Left kidney (tissue), 2 donors: ENCODE results near the gene CASZ1. TPM values are rescaled to one million over a fixed set of nuclear protein-coding genes. Genes with fewer than 3 reads are reported as not detected.

Experiments used
- DNase-seq: peaks from one replicate; pipeline ENCODE4 v3.0.0-alpha.2; 2013
- polyA plus RNA-seq: library from polyadenylated mRNA; unstranded; fragments of 120-200 nt; gene quantifications from one replicate; pipeline ENCODE4 v1.2.1, GENCODE V29; 2013; ENCODE audit not compliant: insufficient read length

CASZ1 gene
- polyA plus RNA-seq, 1 donor: 18.0 TPM

DNA sequence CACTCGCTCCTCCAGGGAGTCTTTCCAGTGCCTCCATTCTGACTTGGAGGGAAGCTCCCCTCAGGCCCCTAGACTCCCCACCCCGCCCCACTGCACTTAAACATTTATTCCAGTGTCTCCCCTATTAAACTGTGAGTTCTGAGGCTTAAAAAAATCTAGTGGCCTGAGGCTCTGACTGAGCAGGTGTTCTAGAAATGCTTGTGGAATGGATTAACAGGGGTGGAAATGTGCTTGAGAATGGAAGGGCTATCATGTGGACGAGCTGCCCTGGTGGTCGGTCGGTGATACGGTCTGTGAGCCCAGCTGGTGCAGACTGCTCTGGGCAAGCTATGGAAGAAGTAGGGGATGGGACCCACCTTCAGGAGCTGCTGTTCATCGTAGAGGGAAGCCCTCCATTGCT is 191.5 kb downstream of the CASZ1 start:
- no peak for DNase-seq

DNA sequence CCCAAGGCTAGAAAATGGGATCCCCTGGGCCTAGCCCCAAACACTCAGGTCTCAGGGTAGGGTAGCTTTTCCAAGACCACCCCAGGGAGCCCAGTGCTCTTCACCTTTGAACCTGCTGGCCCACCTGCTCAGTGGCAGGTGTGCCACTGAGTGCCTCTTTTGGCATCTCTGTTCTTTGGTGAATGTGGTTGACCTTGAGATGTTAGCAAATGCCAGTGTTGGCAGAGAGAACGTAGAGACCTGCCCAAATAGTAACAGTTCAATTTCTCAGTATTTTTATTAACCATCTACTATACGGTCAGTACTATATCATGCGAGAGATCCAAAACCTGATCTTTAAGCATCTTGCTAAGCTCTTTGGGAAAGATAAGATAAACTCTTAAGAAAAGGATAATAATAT is 193.5 kb downstream of the CASZ1 start:
- DNase-seq: no peak

DNA sequence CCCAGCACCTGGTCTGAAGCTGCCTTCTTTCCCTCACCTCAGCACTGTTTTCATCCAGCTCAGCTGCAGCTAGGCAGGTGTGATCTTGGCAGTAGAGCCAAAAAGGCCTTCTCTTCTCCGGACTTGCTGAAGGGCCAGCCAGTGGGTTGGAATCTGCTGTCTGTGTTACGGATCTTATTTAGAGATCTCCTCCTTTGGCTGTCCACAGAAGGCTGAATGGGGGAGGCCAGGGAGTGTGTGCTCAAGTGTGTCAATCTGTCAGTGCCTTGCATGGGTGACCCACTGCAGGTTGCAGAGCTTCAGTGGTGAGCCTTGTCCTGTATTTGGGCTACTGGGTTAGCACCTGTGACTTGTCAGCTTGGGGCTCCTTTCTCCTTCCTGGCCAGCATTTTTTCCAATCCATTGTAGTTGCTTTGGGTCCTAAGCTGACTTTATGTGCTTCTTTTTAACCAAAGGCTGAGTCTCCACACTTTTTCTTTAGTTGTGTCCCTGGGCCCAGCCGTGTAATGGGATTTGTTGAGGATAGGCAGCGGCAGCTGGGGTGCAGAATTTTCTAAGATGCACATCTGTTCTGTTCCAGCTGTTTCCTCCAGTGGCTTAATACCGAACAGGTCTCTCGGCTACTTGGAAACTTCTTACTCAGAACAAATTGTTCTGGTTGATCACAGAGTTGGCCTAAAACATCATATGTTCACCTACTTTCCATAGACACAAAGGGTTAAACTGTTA is 194.9 kb downstream of the CASZ1 start:
- no peak for DNase-seq

DNA sequence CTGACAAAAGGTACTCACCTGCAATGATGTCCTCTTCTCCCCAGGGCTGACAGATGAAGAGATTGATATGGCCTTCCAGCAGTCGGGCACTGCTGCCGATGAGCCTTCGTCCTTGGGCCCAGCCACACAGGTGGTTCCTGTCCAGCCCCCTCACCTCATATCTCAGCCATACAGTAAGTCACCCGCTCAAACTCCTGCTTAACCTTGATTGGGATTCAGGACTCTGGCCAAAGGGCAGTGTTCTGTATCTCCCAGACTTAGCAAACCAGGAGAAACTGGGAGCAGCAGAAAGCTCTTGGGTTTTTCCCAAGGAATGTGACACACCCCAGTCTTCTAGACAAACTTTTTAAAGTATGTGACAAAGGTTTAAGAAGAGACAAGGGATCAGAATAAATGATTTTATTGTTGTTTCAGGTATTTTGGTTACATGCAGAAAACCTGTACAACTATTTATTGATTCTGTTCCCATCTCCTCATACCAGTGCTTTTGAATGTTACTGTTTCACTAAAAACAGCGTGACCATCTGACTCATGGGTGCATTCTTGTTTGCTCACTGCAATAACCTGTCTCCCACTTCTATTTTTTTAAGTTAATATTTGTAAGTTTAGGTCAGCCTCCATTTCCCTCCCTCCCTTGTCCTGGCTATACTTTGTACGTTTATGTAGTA is 197.1 kb downstream of the CASZ1 start:
- DNase-seq: no peak

DNA sequence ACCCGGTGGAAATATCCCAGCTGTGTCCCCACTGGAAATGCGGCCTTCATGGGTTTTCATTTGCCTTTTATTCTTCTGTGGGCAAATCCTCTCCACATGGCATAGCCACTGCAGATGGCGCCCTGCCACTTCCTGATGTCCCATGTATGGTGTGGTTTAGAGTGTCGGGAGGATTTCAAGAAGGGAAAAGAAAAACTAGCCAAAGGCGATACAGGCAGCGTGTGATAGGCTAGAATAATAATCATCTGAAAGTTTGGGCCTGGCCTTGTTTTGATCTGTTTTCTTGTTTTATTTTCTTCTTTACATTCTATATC is 198.1 kb downstream of the CASZ1 start:
- no peak for DNase-seq

DNA sequence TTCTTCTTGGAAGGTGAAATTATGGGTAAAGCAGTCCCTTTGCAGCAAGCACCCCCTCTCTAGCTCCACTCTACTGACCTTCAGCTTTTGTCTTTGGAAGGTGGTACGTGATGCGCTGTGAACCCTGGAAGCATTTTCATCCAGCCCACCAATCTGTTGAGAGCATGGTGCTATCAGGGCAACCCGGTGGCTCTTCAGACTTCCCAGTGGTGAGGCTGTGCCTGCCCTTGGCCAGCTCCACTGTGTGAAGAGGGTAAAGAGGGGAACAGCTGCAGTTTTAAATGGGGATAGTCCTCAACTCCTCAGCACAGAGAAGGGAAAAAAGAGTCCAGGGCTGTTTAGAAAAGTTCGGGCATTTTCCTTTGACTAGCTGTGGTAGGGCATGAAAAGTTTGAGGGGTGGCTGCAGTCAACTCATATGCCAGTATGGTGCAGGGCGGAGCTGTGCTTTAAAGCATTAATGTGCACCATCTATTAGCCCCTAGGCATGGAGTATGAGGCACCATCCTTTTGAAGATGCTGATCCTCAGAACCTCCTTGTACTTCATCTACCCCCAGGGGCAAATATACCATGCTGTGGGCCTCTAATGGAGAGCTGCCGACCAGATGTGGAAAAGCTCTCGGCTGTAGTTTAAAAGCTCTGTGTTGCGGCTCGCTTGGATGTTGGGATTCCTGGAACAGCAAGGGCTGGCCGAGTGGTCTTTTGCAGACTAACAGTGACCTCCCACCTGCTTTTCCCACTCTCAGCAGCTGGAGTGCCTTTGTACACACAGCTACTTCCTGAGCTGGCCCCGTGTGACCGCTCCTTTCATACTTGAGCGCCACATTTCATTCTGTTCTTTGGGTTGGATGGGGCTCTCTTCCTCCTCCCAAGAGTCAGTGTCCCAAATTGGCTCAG is 198.7 kb downstream of the CASZ1 start:
- DNase-seq: no peak

DNA sequence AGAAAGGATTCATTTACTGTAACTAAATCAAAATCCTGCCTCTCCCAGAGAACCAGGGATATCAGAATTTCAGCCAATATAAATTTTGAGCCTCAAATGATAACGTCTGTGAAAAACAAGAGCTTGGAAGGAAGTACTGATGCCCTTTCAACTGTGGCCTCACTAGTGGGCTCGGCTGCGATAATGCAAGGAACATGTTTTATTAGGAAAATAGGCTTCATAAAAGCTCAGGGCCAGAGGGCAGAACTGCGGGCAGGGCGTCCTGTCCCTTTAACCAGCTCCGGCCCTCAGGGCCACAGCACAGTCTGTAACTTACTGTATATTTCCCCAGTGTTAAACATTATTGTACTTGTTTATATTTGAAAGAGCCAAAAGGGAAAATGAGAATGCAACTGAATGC is 199.7 kb downstream of the CASZ1 start:
- no peak for DNase-seq

DNA sequence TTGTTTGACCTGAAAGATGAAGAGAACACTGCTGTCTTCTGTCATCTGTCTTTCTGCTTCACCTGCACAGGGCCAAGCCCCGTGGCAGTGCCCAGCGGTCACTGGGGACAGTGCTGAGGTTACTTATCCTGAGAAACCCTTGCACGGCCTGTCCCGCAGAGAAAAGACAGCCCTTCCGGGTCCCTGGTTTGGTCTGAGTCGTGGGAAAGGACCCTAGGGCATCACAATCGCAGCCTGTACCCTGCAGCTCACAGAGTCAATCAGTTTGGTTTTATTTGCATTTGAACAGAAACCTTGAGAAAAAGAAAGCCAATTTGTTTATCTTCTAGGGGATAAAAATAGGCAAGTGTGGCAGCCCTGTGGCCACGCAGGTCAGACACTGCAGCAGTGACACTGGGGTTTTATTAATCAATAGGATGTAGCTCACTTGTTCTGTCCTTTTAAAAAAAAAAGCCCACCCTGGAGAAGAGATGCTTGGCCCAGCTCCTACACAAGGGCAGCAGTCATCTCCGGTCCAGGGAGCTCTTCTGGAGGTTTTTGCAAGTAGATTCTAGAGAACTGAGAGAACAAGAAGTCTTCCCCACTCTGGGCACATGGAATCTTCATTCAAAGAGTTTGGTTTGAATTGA is 201.7 kb downstream of the CASZ1 start:
- no peak for DNase-seq

DNA sequence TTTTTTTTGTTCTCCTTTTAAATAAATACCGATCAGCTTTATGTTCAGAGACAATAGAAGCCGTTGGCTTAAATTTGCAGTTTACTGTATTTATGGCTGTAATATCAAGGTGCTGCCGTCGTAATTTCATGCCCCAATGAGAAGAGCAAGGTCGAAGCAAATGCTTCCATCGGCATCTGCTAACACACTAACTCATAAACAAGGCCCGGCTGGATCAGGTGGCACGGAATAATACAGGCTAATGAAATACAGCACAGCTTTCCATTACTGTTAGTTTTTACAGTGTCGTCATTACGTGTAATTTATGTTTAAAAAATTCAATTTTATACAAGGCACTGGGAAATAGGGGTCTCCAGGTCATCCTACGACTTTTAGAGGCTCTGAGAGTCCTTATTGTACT is 202.7 kb downstream of the CASZ1 start:
- no peak for DNase-seq

DNA sequence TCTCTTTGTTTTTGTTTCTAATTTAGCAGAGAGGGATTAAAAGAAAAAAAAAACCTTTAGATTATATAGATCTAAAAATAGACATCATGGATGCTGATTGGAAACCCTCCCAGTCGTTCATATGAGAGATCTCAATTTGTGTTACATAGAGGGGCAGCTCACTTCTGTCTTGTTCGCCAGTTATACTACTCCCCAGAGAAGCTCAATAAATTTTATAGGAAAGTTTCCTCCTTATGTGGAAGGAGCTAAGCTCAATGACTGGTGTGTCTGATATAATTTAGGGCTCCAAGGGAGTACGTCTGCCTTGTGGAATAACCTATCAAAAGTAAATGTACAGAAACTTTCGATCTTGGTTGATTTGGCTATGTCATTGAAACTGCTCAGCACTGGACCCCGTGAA is 204.1 kb downstream of the CASZ1 start:
- DNase-seq: no peak

DNA sequence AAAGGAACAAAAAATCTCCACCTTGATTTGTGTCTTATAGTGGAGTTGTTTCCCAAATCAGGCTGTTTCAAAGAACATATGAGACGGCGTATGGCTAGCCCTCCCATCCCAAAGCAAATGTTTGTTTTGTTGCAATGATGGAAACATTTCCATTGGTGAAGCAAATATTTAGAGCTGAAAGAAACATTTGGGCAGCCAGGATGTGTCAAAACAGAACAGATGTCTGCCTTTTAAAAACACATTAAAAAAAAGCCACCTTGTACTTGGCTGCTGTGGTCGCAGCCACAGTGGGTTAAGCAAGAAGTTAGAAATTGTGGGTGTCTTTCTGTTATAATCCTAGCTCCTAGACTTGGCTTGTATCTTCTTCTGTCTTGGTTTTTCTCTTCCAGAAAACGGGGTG is 205.4 kb downstream of the CASZ1 start:
- DNase-seq: no peak

DNA sequence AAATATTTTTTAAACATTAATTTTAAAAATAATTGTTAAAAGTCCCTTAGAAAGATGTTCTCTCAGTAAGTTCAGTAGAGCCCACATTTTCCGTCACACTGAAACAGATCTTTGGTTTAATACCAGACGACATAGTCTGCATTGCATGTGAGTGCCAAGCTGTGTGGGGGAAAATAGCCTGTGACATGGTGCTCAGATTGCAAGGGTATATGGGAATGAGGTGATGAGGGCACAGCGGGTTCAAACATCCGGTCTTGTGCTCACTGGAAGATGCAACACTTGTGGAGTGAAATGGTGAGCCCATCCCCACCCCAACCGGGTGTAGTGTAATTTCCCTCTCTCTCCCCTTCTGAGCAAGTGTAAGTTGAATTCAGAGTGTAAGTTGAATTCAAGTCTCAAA is 207.4 kb downstream of the CASZ1 start:
- no peak for DNase-seq

DNA sequence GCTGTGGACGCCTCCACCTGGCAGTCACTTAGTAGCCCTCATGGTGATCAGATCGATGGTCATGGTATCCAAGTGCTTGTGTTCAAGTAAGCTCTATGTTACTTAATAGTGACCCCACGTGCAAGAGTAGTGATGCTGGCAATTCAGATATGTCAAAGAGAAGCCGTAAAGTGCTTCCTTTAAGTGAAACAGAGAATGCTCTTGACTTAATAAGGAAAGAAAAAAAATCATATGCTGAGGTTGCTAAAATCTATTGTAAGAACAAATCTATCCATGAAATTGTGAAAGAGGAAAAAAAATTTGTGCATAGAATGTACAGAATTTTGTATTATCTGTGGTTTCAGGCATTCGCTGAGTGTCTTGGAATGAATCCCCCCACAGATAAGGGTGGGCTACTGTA is 207.8 kb downstream of the CASZ1 start:
- no peak for DNase-seq

Other genes starting within 250 kb of the CASZ1 start
- gene TARDBP, start 216.0 kb upstream of the CASZ1 start, polyA plus RNA-seq: 370 TPM